GM23338 (cell line): ENCODE measurements around the gene IGF1R. TPM values are rescaled to one million over a fixed set of nuclear protein-coding genes. Genes with fewer than 3 reads are reported as not detected.

Experiments used
- ATAC-seq: fragments of 200-7000 bp; cut with Tn5 transposase; 3 replicates; pipeline ENCODE4 v1.9.1; 2020
- DNase-seq: peaks from one replicate; pipeline ENCODE4 v3.0.0-alpha.2; 2015; ENCODE audit warnings: low spot score
- H2AFZ ChIP-seq: fragments of 200-600 bp; sonication (generic); 2 replicates; pipeline ENCODE4 v1.8.0; 2016; ENCODE audit warnings: antibody characterized with exemption, mild to moderate bottlenecking, moderate library complexity
- H3F3A ChIP-seq: fragments of 200-600 bp; sonication (generic); replicated peaks from 2 replicates; pipeline ENCODE4 v1.8.0; 2017; ENCODE audit warnings: antibody characterized with exemption, mixed run types, low read depth
- H3K27ac ChIP-seq: fragments of 200-600 bp; sonication (generic); 2 replicates; pipeline ENCODE4 v1.6.1; 2016; ENCODE audit warnings: low read depth
- H3K27me3 ChIP-seq: fragments of 200-600 bp; sonication (generic); 2 replicates; pipeline ENCODE4 v1.8.0; 2016; ENCODE audit warnings: mild to moderate bottlenecking, mixed run types, moderate library complexity; ENCODE audit not compliant: insufficient read depth
- H3K36me3 ChIP-seq: fragments of 200-600 bp; sonication (generic); 2 replicates; pipeline ENCODE4 v1.8.0; 2016; ENCODE audit warnings: mild to moderate bottlenecking; ENCODE audit not compliant: insufficient read depth
- H3K4me1 ChIP-seq: fragments of 200-600 bp; sonication (generic); 2 replicates; pipeline ENCODE4 v1.8.0; 2016; ENCODE audit warnings: mild to moderate bottlenecking, moderate library complexity; ENCODE audit not compliant: insufficient read depth
- H3K4me2 ChIP-seq: fragments of 200-600 bp; sonication (generic); 2 replicates; pipeline ENCODE4 v1.7.1; 2017; ENCODE audit warnings: mixed run types
- H3K4me3 ChIP-seq: fragments of 200-600 bp; sonication (generic); 2 replicates; pipeline ENCODE4 v1.6.1; 2016; ENCODE audit warnings: mixed run types
- H3K79me2 ChIP-seq: fragments of 200-600 bp; sonication (generic); replicated peaks from 2 replicates; pipeline ENCODE4 v1.8.0; 2017; ENCODE audit warnings: mild to moderate bottlenecking; ENCODE audit not compliant: insufficient read depth
- H3K9me2 ChIP-seq: fragments of 200-600 bp; sonication (generic); 2 replicates; pipeline ENCODE4 v1.8.0; 2017; ENCODE audit not compliant: insufficient read depth
- H4K20me1 ChIP-seq: fragments of 200-600 bp; sonication (generic); replicated peaks from 2 replicates; pipeline ENCODE4 v1.8.0; 2017; ENCODE audit warnings: mild to moderate bottlenecking; ENCODE audit not compliant: insufficient read depth
- H3K27ac Mint-ChIP-seq: 2 replicates; pipeline ENCODE4 v1.8.0; 2020; ENCODE audit warnings: inconsistent platforms, mild to moderate bottlenecking, moderate library complexity, mixed read lengths
- H3K27me3 Mint-ChIP-seq: 3 replicates; pipeline ENCODE4 v1.8.0; 2022; ENCODE audit warnings: low read depth, mild to moderate bottlenecking, moderate library complexity, mixed read lengths, inconsistent platforms; ENCODE audit not compliant: insufficient read depth, poor library complexity
- H3K36me3 Mint-ChIP-seq: 3 replicates; pipeline ENCODE4 v1.8.0; 2021; ENCODE audit warnings: low read depth, mild to moderate bottlenecking, inconsistent platforms, moderate library complexity, mixed read lengths
- H3K4me1 Mint-ChIP-seq: 3 replicates; pipeline ENCODE4 v1.8.0; 2020; ENCODE audit warnings: mild to moderate bottlenecking, inconsistent platforms, mixed read lengths
- H3K4me3 Mint-ChIP-seq: 3 replicates; pipeline ENCODE4 v1.8.0; 2021; ENCODE audit warnings: moderate library complexity, mild to moderate bottlenecking, inconsistent platforms, mixed read lengths
- H3K9me3 Mint-ChIP-seq: 3 replicates; pipeline ENCODE4 v1.8.0; 2020; ENCODE audit warnings: moderate library complexity, mild to moderate bottlenecking, inconsistent platforms, mixed read lengths
- CREB1 ChIP-seq: fragments of 250-450 bp; sonication (Bioruptor Pico); IDR thresholded peaks from 2 replicates; pipeline ENCODE4 v1.5.0; 2020; ENCODE audit warnings: low read depth, mild to moderate bottlenecking, moderate library complexity
- EZH2 ChIP-seq: fragments of 200-600 bp; sonication (generic); IDR thresholded peaks from one replicate; pipeline ENCODE4 v1.8.0; 2017; ENCODE audit warnings: antibody characterized with exemption, mild to moderate bottlenecking, low read depth; ENCODE audit not compliant: unreplicated experiment
- EZH2phosphoT487 ChIP-seq: fragments of 200-600 bp; sonication (generic); IDR thresholded peaks from one replicate; pipeline ENCODE4 v1.8.1; 2018; ENCODE audit warnings: antibody characterized with exemption; ENCODE audit not compliant: unreplicated experiment
- JUNB ChIP-seq: IDR thresholded peaks from one replicate; pipeline ENCODE4 v1.6.1; 2016; ENCODE audit warnings: antibody characterized with exemption; ENCODE audit not compliant: unreplicated experiment
- NANOG ChIP-seq: IDR thresholded peaks from 2 replicates; pipeline ENCODE4 v1.6.1; 2016; ENCODE audit warnings: antibody characterized with exemption, borderline replicate concordance
- POLR2AphosphoS5 ChIP-seq: IDR thresholded peaks from 2 replicates; pipeline ENCODE4 v1.6.1; 2016; ENCODE audit warnings: antibody characterized with exemption, low read depth
- STAT1 ChIP-seq: IDR thresholded peaks from one replicate; pipeline ENCODE4 v1.6.1; 2016; ENCODE audit warnings: antibody characterized with exemption; ENCODE audit not compliant: unreplicated experiment
- ZNF114 ChIP-seq: fragments of 250-450 bp; sonication (Bioruptor Pico); IDR thresholded peaks from 2 replicates; pipeline ENCODE4 v1.5.0; 2020; ENCODE audit warnings: mild to moderate bottlenecking, moderate library complexity
- ZNF331 ChIP-seq: fragments of 250-450 bp; sonication (Bioruptor Pico); IDR thresholded peaks from 2 replicates; pipeline ENCODE4 v1.5.0; 2020; ENCODE audit warnings: low read depth, mild to moderate bottlenecking, moderate library complexity
- polyA plus RNA-seq: library from polyadenylated mRNA; unstranded; fragments of >200 nt; fragmentation: Nextera tagmentation; extraction: Ambion mirVana; gene quantifications from 2 replicates; pipeline ENCODE4 v1.2.1, GENCODE V29; 2016
- total RNA-seq: library from RNA; depleted of rRNA; stranded (reverse); fragments of >200 nt; shearing (Covaris generic); gene quantifications from 2 replicates; pipeline ENCODE4 v1.2.3, GENCODE V29; 2014
- TF ChIP-seq, protein P1 (sequence below): IDR thresholded peaks from one replicate; pipeline ENCODE4 v1.6.1; 2018; ENCODE audit warnings: antibody characterized with exemption; ENCODE audit not compliant: unreplicated experiment
- TF ChIP-seq, protein P2 (sequence below): IDR thresholded peaks from 2 replicates; pipeline ENCODE4 v1.6.1; 2016; ENCODE audit warnings: antibody characterized with exemption
- TF ChIP-seq, protein P3 (sequence below): fragments of 250-450 bp; sonication (Bioruptor Pico); IDR thresholded peaks from 2 replicates; pipeline ENCODE4 v1.5.0; 2020; ENCODE audit warnings: mild to moderate bottlenecking, moderate library complexity

IGF1R gene
- total and polyA plus RNA-seq, 2 experiments from 2014 or later, result 20.4 to 92.2 TPM

DNA sequence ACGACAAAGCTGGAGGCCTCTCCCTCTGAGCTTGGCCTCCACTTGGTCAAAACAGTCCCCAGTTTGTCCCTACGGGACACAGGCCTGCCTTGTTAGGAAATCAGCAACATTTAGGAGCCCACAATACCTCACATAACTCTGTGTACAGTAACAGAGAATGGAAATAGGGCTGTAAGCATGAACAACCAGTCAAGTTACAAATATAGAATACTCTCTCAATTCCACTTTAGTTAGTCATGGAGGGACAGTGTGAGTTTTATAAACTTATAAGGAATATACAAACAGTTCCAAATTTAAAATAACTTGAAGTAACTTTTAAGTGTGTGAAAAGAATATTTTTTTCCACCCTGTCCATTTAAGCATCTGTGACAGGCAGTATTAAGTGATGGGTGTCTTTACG lies 229.8 kb downstream of the IGF1R start:
- TF ChIP-seq, protein P1, sequence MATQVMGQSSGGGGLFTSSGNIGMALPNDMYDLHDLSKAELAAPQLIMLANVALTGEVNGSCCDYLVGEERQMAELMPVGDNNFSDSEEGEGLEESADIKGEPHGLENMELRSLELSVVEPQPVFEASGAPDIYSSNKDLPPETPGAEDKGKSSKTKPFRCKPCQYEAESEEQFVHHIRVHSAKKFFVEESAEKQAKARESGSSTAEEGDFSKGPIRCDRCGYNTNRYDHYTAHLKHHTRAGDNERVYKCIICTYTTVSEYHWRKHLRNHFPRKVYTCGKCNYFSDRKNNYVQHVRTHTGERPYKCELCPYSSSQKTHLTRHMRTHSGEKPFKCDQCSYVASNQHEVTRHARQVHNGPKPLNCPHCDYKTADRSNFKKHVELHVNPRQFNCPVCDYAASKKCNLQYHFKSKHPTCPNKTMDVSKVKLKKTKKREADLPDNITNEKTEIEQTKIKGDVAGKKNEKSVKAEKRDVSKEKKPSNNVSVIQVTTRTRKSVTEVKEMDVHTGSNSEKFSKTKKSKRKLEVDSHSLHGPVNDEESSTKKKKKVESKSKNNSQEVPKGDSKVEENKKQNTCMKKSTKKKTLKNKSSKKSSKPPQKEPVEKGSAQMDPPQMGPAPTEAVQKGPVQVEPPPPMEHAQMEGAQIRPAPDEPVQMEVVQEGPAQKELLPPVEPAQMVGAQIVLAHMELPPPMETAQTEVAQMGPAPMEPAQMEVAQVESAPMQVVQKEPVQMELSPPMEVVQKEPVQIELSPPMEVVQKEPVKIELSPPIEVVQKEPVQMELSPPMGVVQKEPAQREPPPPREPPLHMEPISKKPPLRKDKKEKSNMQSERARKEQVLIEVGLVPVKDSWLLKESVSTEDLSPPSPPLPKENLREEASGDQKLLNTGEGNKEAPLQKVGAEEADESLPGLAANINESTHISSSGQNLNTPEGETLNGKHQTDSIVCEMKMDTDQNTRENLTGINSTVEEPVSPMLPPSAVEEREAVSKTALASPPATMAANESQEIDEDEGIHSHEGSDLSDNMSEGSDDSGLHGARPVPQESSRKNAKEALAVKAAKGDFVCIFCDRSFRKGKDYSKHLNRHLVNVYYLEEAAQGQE, result no peak
- no peak for TF ChIP-seq ZNF114 (CRISPR knock-in tag)
- no peak for TF ChIP-seq EZH2phosphoT487
- no peak for TF ChIP-seq JUNB
- TF ChIP-seq NANOG, result no peak
- no peak for TF ChIP-seq POLR2AphosphoS5
- TF ChIP-seq ZNF331 (CRISPR knock-in tag), result no peak
- no peak for TF ChIP-seq CREB1 (CRISPR knock-in tag)
- TF ChIP-seq, protein P2, sequence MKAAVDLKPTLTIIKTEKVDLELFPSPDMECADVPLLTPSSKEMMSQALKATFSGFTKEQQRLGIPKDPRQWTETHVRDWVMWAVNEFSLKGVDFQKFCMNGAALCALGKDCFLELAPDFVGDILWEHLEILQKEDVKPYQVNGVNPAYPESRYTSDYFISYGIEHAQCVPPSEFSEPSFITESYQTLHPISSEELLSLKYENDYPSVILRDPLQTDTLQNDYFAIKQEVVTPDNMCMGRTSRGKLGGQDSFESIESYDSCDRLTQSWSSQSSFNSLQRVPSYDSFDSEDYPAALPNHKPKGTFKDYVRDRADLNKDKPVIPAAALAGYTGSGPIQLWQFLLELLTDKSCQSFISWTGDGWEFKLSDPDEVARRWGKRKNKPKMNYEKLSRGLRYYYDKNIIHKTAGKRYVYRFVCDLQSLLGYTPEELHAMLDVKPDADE, result no peak
- no peak for TF ChIP-seq EZH2
- TF ChIP-seq STAT1, result no peak
- TF ChIP-seq, protein P3, sequence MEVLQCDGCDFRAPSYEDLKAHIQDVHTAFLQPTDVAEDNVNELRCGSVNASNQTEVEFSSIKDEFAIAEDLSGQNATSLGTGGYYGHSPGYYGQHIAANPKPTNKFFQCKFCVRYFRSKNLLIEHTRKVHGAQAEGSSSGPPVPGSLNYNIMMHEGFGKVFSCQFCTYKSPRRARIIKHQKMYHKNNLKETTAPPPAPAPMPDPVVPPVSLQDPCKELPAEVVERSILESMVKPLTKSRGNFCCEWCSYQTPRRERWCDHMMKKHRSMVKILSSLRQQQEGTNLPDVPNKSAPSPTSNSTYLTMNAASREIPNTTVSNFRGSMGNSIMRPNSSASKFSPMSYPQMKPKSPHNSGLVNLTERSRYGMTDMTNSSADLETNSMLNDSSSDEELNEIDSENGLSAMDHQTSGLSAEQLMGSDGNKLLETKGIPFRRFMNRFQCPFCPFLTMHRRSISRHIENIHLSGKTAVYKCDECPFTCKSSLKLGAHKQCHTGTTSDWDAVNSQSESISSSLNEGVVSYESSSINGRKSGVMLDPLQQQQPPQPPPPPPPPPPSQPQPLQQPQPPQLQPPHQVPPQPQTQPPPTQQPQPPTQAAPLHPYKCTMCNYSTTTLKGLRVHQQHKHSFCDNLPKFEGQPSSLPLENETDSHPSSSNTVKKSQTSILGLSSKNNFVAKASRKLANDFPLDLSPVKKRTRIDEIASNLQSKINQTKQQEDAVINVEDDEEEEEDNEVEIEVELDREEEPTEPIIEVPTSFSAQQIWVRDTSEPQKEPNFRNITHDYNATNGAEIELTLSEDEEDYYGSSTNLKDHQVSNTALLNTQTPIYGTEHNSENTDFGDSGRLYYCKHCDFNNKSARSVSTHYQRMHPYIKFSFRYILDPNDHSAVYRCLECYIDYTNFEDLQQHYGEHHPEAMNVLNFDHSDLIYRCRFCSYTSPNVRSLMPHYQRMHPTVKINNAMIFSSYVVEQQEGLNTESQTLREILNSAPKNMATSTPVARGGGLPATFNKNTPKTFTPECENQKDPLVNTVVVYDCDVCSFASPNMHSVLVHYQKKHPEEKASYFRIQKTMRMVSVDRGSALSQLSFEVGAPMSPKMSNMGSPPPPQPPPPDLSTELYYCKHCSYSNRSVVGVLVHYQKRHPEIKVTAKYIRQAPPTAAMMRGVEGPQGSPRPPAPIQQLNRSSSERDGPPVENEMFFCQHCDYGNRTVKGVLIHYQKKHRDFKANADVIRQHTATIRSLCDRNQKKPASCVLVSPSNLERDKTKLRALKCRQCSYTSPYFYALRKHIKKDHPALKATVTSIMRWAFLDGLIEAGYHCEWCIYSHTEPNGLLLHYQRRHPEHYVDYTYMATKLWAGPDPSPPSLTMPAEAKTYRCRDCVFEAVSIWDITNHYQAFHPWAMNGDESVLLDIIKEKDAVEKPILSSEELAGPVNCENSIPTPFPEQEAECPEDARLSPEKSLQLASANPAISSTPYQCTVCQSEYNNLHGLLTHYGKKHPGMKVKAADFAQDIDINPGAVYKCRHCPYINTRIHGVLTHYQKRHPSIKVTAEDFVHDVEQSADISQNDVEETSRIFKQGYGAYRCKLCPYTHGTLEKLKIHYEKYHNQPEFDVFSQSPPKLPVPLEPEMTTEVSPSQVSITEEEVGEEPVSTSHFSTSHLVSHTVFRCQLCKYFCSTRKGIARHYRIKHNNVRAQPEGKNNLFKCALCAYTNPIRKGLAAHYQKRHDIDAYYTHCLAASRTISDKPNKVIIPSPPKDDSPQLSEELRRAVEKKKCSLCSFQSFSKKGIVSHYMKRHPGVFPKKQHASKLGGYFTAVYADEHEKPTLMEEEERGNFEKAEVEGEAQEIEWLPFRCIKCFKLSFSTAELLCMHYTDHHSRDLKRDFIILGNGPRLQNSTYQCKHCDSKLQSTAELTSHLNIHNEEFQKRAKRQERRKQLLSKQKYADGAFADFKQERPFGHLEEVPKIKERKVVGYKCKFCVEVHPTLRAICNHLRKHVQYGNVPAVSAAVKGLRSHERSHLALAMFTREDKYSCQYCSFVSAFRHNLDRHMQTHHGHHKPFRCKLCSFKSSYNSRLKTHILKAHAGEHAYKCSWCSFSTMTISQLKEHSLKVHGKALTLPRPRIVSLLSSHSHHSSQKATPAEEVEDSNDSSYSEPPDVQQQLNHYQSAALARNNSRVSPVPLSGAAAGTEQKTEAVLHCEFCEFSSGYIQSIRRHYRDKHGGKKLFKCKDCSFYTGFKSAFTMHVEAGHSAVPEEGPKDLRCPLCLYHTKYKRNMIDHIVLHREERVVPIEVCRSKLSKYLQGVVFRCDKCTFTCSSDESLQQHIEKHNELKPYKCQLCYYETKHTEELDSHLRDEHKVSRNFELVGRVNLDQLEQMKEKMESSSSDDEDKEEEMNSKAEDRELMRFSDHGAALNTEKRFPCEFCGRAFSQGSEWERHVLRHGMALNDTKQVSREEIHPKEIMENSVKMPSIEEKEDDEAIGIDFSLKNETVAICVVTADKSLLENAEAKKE (CRISPR knock-in tag), result no peak
- Histone ChIP-seq H3K9me2 (no peaks in the 10 kb centered on the region), H3K79me2 (peaks cover 98% of the 10 kb centered on the region), H3K4me1 (peaks cover 56% of the 10 kb centered on the region), H4K20me1 (peaks cover 56% of the 10 kb centered on the region), H3K4me2 (no peak overlapping the region), H3K36me3 (no peaks in the 10 kb centered on the region), H3K27me3 (no peaks in the 10 kb centered on the region), H3K27ac (peak overlapping the region; percentile 58; the same call in 1 of the 2 replicates), H3F3A (peaks cover 3% of the 10 kb centered on the region; the same call in 1 of the 2 replicates), H3K4me3 (no peak overlapping the region), H2AFZ (no peak overlapping the region)
- H3K27ac Mint-ChIP-seq, result no peak overlapping the region
- peaks cover 53% of the 10 kb centered on the region for H3K4me1 Mint-ChIP-seq
- DNase-seq (no peak), ATAC-seq (no peak)
- peaks cover 3% of the 10 kb centered on the region for H3K27me3 Mint-ChIP-seq
- no peak overlapping the region for H3K4me3 Mint-ChIP-seq
- no peaks in the 10 kb centered on the region for H3K9me3 Mint-ChIP-seq
- H3K36me3 Mint-ChIP-seq, result no peaks in the 10 kb centered on the region
